GM18907 (cell line): Measurements from ENCODE around the gene EPS15.
A peak's percentile ranks its signal among the peaks of the same experiment; 100 is the strongest.
"Not testable (repeated sequence)": the region's sequence is repeated elsewhere in the genome, so short reads cannot be mapped to it uniquely, and the experiment has no call there.

Source experiments
- ATAC-seq: cut with Tn5 transposase; IDR thresholded peaks from one replicate; pipeline ENCODE4 v1.9.1; 2021; ENCODE audit warnings: mild to moderate bottlenecking, moderate library complexity; ENCODE audit not compliant: unreplicated experiment

Gene EPS15

GRCh38 chr1:51519048-51519864 is at the start of gene EPS15:
EPS15 (minus strand) TSS chr1:51519266; CDS start chr1:51519231, 35 bp downstream.
- ATAC-seq: peak; percentile 58

- ATAC-seq: no peak
Measured at GRCh38 chr1:51568231-51568935, 49.3 kb upstream of the EPS15 start.

- no peak for ATAC-seq
Measured at GRCh38 chr1:51567653-51568052, 48.6 kb upstream of the EPS15 start.

- ATAC-seq: no peak
Measured at GRCh38 chr1:51566260-51566659, 47.2 kb upstream of the EPS15 start.

- no peak for ATAC-seq
Measured at GRCh38 chr1:51565009-51565408, 45.9 kb upstream of the EPS15 start.

- ATAC-seq: no peak
Measured at GRCh38 chr1:51564124-51564523, 45.1 kb upstream of the EPS15 start.

- no peak for ATAC-seq
Measured at GRCh38 chr1:51561702-51562101, 42.6 kb upstream of the EPS15 start.

- ATAC-seq: not testable (repeated sequence)
Measured at GRCh38 chr1:51560895-51561294, 41.8 kb upstream of the EPS15 start.

- ATAC-seq: no peak
Measured at GRCh38 chr1:51560034-51560433, 41.0 kb upstream of the EPS15 start.

GRCh38 chr1:51559501-51559900 is 40.4 kb upstream of the EPS15 start:
- no peak for ATAC-seq

GRCh38 chr1:51559064-51559500 is 40.0 kb upstream of the EPS15 start:
- no peak for ATAC-seq

- ATAC-seq: no peak
Measured at GRCh38 chr1:51558375-51558924, 39.4 kb upstream of the EPS15 start.

- no peak for ATAC-seq
Measured at GRCh38 chr1:51557168-51557567, 38.1 kb upstream of the EPS15 start.

GRCh38 chr1:51555866-51556619 is 37.0 kb upstream of the EPS15 start:
- no peak for ATAC-seq

GRCh38 chr1:51553911-51554310 is 34.8 kb upstream of the EPS15 start:
- ATAC-seq: no peak

GRCh38 chr1:51552929-51553807 is 34.1 kb upstream of the EPS15 start:
- no peak for ATAC-seq

GRCh38 chr1:51551848-51552296 is 32.8 kb upstream of the EPS15 start:
- ATAC-seq: no peak

GRCh38 chr1:51551081-51551480 is 32.0 kb upstream of the EPS15 start:
- ATAC-seq: no peak

- no peak for ATAC-seq
Measured at GRCh38 chr1:51549901-51550300, 30.8 kb upstream of the EPS15 start.

- ATAC-seq: no peak
Measured at GRCh38 chr1:51549016-51549619, 30.1 kb upstream of the EPS15 start.
